Measurements from ENCODE around the gene HES3.

Gene HES3, protein sequence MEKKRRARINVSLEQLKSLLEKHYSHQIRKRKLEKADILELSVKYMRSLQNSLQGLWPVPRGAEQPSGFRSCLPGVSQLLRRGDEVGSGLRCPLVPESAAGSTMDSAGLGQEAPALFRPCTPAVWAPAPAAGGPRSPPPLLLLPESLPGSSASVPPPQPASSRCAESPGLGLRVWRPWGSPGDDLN

DNA sequence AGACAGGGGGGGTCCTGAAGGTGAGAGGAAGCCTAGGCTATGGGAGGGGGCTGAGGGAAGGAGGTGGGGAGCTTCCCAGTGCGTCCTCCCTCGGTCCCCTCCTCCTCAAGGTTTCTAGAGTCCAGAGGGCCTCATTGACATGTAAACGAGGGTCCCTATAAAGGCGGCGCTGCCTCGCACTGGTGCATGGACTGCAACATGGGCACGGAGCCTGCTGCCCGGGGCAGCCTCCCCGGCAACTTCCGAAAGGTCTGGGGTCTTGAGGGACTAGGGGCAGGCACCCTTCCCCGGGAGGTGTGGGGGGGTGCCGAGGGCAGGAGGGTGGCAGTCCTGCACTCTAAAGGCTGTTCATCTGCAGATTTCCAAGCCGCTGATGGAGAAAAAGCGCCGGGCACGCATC is at the start of gene HES3:
HES3 (plus strand) TSS at position 187 of the 400 bp plus-strand sequence; CDS start at position 374, 187 bp downstream.
- DNase-seq = no peak

DNA sequence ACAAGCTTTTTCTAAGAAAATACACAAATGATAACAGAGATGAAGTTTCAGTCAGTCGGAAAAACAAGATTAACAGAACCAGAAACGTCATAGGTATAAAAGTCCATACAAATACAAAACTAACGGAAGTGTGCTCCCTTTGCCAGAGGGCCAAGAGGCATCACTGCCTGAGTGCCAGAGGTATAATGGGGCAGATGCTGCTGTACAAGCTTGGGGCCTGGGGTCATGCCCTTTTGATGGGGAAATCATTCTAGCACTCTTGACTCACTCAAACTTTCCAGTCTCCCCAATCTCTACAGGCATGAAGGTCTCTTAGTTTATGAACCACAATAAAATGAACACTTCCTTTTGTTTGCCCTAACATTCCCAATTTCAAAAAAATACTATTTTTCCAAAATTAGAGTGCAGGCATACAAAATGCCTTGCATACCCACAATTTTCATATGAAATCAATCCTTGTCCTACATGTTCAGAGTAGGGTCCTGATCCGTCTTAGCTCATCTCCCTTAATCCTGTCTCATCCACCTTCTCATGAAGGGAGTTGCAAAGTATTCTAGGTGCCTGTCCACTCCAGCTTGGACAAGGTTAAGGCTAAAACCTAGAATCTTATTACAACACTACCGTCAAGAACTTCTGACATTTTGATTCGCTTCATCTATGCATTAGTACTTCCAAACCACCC is 46.1 kb upstream of the HES3 start:
- no peak for DNase-seq

DNA sequence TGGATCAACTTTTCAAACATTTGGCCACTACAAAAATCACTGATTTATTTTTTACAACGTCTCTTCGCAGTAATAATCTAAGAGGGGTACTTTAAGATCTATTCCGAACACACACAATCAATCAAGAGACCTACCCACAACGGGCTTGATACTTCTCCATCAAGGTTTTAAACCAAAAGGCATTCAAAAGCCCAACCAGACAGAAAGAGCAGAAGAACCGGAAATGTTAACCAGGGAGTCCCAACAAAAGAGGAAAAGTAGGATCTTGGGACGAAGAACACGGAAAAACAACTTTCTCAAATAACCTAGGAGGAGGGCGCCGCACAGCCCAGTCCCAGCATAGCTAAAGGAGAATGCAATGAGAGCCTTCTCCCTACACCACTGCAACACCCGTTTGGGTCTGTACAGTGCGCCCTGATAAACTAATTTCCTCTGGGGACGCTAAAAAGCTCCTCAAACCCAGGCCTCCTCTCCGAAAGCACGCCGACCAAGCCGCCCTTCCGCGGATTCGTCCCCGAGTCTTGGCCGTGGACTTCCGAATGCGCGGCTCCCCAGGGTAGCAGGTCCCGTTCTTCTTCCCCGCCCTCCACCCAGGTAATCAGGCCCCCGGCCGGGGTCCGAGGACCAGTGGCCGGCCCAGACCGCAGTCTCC is 45.2 kb upstream of the HES3 start:
- DNase-seq = peak; percentile 31

DNA sequence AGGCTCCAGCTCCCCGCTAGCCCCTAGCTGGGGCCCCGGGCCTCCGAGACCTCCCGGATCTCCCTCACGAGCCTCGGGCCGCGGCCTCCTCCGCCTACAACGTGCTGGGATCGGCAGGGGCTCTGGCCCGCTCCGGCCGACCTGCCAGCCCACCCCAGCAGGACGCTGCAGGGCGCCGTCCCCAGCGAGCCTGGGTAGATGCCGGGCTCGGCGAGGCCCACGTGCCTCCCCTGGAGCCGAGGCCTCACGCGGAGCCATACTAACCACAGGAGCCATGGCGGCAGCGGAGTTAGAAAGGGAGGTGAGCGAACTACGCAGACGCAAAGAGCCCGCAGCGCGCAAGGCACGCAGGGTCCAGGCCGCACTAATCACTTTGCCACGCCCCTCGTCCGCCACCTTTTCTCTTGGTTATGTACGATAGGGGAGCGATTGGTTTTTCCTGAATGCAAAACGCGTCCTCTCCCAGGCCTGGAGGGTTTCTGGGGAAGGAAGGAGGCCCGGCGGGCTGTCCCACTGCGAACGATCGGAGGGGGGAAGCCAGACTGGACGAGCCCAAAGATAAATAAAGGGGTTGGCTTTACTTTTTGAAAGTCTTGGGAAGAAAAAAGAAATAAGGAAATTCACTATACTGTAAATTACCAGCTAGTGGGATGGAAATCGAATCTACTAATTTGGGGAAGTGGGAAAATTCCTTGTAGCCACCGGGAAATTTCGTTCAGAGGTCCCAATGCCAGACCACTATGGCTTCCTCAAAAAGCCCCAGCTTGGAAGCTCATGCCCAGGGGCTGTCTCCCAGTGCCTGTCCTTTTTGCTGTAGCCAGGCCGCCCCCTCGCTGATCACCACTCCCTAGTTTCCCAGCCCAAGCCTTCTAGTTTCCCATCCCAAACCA is 44.4 kb upstream of the HES3 start, which contains the start of gene RPL22:
RPL22 (minus strand) TSS at position 298 of the 890 bp plus-strand sequence; CDS start at position 276, 22 bp downstream.
- peak; percentile 98 for DNase-seq

DNA sequence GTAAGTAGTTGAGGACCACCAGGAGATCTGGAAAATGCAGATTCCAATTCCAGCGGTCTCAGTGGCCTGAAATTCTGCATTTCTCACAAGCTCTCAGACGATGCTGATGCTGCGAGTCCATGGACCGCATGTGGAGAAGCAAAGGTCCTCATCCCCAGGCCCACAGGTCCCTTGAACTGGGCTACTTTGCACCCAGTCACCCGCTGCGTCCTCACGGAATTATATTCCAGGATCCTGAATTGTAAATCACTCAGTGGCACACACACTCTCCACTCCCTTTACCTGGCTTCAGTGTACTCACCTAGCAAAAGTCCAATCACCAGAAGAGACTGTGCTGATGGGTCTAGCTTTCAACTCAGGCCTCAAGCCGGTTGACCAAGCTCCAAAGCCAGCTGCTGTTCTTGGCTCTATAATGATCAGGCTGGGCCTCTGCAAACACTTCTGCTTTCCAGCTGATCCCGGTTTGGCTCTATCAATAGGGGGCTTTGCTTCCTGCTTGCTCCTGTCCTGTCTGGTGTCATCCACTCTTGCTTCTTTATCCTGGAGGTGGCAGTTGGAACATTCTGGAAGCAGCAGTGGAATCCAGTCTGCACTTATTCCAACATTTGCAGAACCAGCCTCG is 43.7 kb upstream of the HES3 start:
- DNase-seq = no peak

DNA sequence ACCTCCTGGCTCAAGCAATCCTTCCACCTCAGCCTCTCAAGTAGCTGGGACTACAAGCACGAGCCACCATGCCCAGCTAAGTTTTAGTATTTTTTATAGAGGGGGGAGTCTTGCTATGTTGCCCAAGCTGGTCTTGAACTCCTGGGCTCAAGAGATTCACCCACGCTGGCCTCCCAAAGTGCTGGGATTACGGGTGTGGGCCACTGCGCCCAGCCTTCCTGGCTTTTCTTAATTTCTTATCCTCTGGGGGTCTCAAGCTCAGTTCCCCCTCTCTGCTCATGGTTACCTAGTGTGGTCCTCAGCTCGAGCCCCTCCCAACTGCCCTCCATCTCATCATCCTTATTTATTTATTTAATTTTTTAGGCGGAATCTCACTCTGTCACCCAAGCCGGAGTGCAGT is 41.7 kb upstream of the HES3 start:
- DNase-seq = no peak

DNA sequence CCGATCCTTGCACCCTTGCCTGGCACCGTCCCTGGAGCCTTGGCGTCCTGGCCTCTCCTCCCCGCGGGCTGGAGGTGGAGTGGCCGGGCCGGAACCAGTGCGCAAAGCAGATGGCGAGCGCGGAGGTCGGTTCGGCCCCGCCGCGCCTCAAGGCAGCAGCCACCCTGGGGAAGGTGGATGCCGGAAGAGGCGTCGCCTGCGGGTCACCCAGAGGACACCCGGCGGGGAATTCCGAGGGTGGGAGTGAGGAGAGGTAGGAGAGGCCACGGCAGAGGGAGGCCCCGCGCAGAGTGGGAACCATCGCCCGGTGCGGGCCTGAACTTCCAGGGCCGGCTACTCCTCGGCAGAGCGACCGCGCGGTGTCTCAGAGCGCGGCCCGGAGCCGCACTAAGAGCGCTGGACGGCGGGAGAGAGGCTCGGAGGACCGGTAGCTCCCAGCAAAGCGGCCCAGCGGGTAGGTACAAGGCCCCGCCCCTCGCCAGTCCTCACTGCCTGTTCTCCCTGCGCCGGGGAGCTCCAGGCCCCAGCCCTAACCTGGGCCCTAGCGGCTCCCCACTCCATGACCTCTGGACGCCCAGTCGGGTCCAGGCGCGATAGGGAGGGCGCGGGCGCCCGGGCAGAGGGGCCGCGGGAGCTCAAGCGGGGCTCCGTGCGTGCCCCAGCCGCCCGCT is 38.0 kb upstream of the HES3 start, which contains the start of gene RNF207:
RNF207 (plus strand) TSS at position 271 of the 671 bp plus-strand sequence. CDS start 417 bp downstream, outside the sequence.
- peak; percentile 70 for DNase-seq

DNA sequence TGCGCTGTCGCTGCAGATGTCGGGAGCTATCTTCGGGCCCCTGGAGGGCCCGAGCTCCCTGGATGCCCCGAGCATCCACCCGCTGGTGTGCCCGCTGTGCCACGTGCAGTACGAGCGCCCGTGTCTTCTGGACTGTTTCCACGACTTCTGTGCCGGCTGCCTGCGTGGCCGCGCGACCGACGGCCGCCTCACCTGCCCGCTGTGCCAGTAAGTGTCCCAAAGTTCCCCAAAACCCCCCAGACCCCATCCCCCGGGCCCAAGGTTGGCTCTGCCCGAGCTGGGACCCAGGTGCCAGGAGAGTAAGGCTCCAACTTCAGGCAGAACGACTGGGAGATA is 37.5 kb upstream of the HES3 start:
- no peak for DNase-seq

DNA sequence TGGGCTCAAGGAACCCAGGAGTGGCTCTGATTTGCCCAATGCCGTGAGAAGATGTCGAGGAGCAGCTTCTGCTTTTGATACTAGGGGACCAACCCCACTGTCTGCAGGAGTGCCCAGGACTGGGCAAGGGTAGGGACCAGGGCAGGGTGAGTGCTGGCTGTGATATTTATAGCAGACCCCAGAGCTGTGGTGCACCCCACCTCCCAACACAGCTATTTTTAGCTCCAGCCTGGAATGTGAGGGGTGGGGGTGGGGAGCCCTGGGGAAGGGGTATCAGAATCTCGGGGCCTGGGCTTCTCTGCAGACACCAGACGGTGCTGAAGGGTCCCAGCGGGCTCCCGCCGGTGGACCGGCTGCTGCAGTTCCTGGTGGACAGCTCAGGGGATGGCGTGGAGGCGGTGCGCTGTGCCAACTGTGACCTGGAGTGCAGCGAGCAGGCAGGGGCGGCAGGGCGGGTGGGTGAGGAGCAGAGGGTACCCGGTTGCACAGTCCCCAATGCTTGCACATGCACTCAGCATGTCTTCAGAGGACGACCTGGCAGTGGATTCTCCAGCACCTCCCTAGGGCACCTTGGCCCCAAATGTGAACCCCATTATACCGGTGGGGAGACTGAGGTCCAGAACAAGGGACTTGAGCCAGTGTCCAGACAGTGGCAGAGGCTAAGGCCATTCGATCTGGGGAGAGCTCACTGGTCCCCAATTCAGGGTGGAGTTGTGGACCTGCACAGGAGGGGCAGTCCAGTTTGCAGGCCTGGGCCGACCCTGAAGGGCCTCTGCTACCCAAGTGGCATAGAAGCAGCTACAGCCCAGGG is 36.7 kb upstream of the HES3 start:
- no peak for DNase-seq

DNA sequence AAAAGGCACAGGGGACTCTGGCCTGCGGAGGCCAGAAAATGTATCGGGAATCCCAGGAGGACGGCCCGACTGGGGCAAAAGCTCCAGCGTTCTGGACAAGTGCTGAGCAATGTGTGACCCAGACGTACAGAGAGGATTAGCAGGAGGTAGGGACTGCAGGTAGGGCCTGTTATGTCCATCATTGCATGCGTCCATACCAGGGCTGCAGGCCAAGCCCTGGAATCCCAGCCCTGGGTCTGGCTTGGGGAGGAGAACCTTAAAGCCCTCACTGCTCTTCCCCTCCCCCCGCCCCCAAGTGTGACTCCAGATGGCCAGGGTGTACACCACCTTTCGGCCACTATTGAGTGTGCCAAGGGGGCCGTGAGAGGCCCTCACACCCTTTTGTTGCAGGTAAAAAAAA is 36.1 kb upstream of the HES3 start:
- no peak for DNase-seq

DNA sequence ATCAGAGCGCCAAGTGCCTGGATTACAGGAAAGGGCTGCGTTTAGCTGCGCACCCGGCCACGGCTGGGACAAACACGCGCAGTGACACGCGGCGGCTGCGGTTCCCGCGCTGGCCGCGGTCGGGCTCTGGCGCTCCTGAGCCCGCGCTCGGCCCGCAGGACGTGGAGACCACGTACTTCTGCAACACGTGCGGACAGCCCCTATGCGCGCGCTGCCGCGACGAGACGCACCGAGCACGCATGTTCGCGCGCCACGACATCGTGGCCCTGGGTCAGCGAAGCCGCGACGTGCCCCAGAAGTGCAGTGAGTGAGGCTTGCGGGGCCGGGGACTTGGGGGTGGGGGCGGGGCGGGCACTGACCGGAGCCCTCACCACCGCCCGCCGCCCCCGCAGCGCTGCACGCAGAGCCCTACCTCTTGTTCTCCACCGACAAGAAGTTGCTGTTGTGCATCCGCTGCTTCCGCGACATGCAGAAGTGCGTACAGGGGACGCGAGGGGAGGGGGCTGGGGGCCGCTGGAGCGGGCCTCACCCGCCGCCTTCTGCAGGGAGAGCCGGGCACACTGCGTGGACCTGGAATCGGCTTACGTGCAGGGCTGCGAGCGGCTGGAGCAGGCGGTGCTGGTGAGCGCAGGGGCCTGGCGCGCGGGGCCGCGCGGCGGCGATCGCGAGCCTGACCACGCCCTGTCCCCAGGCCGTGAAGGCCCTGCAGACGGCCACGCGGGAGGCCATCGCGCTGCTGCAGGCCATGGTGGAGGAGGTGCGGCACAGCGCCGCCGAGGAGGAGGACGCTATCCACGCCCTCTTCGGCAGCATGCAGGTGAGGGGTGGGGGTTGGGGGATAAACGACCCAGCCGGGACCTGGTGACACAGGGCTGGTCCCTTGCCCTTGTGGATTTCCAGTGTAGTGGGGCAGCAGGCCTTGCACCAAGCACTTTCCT is 35.0 kb upstream of the HES3 start:
- DNase-seq = peak; percentile 23

DNA sequence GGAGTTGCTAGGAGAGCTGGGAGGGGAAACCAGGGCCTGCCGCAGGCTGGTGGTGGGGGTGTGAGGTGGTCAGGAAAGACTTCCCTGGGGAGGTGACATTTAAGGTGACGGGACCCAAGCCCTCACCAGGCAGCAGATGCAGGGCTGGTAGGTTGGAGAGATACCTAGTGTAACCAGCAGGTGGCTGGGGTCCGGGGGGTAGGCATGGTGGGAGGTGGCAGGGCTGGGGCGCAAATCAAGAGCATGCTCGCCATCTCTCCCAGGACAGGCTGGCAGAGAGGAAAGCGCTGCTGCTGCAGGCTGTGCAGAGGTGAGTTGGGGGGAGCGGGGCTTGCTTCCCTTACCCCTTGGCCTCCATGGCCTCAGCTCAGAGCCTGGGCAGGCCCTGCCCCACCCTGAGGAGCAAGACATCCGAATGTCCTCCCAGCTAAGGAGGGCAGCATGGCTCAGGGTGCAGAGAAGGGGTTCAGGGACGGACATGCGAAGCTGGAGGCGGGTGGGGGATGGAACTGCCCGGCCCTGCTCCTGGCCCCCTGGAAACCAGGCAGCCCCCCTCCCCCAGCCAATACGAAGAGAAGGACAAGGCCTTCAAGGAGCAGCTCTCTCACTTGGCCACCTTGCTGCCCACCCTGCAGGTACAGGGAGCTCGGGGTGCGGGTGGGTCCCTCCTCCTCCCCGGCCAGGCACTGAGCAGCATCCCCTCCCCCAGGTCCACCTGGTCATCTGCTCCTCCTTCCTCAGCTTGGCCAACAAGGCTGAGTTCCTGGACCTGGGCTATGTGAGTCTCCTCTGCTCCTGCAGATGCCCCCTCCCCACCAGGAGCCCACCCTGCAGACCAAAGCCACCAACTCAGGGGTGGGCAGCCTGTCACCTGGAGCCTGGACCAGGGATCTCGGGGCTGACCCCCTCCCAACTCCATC is 34.1 kb upstream of the HES3 start:
- DNase-seq = peak; percentile 10

DNA sequence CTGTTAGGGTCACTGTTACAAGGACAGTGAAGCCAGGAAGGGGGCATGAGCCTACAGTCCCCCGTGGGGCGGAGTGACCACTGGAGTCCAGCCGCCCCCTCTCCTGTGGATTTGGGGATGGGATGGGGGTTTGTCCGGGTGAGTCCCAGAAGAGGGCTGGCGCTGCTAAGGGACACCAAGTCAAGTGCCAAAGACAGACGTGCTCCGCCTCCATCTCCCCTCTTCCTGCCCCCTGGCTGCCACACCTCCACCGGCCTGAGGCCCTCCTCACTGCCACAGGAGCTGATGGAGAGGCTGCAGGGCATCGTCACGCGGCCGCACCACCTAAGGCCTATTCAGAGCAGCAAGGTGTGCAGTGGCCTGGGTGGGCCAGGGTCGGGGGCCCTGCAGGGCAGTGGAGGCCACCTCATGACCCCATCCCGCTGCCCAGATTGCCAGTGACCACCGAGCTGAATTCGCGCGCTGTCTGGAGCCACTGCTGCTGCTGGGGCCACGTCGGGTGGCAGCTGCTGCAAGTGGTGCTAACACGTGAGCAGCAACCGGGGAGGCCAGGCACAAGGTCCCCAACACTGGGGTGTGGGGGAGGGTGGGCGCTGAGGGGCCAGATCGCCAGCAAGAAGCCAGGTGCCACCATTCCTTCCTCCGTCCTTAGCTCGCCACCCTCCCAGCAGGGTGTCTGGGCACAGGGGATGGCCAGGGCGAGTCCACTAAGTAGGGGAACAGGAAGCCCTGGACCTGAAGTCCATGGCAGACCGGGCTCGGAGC is 33.2 kb upstream of the HES3 start:
- no peak for DNase-seq

DNA sequence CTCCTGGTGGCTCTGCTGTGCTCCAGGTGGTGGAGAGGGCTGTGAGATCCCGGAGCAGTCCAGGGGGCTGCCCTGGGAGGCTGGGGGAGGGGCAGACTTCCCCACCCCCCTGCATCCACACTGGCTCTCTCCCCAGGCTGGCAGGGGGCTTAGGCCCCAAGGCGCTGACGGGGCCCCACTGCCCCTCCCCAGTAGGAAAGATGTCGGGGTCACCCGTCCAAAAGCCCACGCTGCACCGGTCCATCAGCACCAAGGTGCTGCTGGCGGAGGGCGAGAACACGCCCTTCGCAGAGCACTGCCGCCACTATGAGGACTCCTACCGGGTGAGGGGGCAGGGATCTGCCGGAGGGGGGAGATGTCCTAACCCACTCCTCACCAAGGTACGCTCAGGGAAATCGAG is 32.2 kb upstream of the HES3 start:
- no peak for DNase-seq

DNA sequence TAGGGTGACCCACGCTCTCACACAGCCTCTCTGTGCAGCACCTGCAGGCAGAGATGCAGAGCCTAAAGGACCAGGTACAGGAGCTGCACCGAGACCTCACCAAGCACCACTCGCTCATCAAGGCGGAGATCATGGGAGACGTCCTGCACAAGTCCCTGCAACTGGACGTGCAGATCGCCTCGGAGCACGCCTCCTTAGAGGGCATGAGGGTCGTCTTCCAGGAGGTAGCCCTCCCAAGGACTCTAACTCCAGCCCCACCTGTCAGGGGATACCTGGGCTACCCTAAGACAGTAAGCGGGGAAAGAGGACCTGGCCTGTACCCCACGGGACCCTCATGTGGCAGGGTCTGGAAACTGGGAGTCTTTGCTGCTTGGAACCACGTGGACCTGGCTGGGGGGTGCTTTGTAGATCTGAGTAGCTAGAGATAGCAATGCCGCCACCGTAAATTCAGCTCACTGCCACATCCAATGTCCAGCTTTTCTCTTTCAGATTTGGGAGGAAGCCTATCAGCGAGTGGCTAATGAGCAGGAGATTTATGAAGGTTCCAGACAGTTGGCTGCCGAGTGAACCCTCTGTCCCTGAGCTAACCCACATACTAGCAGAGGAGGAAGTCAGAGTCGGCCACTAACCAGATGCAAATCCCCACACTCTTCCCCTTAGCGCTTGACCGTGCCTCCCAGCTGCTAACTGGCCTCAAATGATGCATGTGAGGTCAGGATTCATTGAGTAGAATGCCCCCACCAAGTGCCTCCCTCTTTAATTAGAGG is 31.6 kb upstream of the HES3 start:
- no peak for DNase-seq

DNA sequence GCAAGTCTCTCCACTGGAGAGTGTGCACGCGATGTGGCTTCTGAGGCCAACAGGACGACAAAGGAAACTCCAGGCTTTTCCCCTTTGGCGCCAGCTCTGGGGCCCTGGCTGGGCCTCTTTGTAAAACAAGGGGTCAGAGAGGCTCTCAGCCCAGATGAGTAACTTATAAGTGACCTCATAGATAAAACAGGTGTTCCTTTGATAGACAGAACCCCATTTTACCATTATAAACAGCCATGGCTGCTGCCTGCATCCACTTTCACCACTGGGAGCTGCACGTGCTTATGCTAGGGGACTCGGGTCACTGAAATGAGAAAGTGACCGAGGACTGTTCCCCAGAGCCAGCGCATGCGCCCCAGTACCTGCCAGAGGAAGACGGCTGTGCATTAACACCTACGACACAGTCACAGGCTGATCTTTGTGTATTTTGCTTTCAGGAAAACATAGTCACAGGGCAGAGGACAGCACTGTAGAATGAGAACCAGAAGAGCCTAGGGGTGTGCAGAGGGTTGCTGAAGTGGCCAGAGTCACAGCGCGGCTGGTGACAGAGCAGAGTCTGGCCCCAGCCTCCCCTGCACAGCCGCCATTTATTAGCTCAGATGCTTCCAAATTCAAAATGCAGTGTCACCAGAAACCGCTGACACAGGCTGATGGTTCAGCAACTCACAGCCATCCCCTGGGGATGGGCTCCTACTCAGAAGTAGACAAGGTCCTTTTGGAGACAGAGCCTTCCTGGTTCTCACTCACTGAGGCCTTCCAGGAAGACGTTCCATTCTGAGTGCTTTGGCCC is 25.4 kb upstream of the HES3 start:
- DNase-seq = no peak

Measured in CD4-positive, alpha-beta T cell treated with Interleukin-10 for 1 hour (primary cell).